NCI-H510A (cell line): ENCODE data around the gene ATOX1.
"Not testable (repeated sequence)": the region's sequence is repeated elsewhere in the genome, so short reads cannot be mapped to it uniquely, and the experiment has no call there.

Experiments used
- DNase-seq: peaks from one replicate; lab custom pipeline; 2025; lab: John Stamatoyannopoulos, UW

The ATOX1 gene

GRCh38 chr5:151733358-151734063 is 24.9 kb downstream of the ATOX1 start:
- no peak for DNase-seq

DNA sequence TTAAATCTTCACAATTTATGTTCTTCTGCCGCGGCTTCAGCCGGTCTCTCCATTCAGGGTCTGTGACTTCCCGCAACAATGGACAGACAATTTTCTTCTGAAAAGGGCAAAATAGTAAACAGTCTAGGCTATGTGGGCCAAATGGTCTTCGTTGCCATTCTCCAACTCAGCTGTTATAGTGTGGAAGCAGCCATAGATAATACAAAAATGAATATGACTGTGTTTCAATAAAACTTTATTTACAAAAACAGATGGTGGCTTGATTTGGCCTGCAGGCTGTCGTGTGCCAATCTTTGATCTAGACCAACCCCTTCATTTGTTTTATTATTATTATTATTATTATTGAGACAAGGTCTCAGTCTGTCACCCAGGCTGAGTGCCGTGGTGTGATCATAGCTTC is 28.1 kb downstream of the ATOX1 start:
- DNase-seq: no peak

- not testable (repeated sequence) for DNase-seq
Observed at GRCh38 chr5:151729597-151729996, 28.8 kb downstream of the ATOX1 start.

- no peak for DNase-seq
Observed at GRCh38 chr5:151724360-151724759, 34.1 kb downstream of the ATOX1 start.

DNA sequence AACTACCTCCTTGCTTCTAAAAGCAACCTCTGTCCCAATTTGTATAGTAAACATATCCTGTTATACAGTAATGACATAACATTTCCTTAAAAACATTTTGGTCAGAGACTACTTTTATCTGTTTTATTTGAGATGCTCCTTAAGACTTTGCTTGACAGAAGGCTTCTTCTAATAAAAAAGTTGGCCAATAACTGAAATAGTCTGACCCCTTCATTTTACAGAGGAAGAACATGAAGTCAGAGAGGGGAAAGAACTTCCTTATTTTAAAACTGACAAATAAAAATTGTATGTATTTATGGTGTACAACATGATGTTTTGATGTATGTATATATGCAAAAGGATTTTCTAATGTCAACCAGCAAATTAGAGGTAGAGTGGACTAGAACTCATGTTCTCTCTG is 35.9 kb downstream of the ATOX1 start:
- no peak for DNase-seq

DNA sequence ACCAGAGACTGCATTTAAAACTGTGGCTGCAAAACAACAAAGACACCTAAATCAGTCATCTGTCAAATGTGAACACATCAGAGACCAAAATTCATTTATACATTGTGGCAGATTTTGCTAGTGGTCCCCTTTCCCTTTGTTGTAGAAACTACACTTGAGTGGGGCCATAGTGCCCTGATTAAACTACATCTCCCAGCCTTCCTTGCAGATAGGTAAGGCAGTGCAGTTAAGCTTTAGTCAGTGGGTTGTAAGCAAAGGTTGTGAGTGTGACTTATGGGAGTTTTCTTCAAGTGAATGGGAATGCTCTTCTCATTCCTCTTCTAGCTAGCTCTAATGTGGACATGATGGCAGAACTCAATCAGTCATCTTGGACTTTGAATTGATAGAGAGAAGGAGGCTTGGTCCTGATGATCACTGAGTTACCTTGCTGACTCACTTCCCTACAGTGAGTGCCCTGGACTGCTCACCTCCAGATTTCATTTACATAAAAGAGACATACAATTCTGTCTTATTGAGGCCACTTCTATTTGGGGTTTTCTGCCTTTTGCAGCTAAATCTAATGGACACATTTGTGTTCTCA is 36.5 kb downstream of the ATOX1 start:
- no peak for DNase-seq

GRCh38 chr5:151721087-151721646 is 37.3 kb downstream of the ATOX1 start:
- DNase-seq: no peak

DNA sequence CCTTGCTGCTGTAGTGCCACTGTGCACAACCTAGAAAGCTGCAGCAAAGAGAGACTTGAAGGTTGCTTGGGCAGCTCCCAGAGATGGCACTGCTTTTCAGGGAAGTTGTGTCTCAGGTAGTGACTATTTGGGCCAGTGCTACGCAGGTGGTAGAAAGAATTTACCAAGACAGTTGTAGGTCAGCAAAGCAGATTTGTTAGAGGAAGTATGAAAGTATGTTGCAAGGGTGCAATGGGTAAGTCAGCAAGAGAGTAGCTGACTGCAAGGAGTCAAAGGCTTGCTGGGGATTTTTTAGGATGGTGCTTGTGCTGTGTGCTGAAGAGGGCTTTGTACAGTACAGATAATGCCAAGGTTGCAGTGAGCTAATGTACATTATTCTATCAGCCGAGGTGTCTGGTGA is 38.2 kb downstream of the ATOX1 start:
- no peak for DNase-seq

- DNase-seq: no peak
Observed at GRCh38 chr5:151719228-151720000, 39.0 kb downstream of the ATOX1 start.

GRCh38 chr5:151718646-151719045 is 39.8 kb downstream of the ATOX1 start:
- no peak for DNase-seq

GRCh38 chr5:151718153-151718552 is 40.3 kb downstream of the ATOX1 start:
- DNase-seq: no peak

- no peak for DNase-seq
Observed at GRCh38 chr5:151717416-151717815, 41.0 kb downstream of the ATOX1 start.

DNA sequence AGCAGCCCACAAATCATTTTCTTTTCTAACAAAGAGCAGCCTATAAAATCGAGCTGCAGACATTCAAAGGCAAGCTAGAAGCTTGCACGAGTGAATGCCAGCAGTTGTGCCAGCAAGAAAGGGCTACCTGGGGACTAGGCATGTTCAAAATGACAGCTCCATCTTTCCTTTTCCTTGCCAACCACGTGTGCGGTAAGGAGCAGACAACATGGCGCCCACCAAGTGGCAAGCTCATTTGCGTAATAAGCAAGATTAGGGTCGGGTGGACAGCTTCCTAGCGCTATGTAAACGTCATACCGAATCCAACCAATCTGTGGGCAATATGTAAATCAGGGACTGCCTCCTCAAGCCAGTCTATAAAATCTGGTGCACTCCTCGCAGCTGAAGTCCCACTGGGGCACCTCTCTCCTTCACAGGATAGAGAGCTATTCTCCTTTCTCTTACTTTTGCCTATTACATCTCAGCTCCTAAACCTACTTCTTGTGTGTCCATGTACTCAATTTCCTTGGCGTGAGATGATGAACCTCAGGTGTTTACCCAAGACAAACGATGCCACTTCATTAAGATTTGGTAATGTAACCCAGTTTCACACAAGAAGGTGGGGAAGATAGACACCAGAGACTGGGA is 49.2 kb downstream of the ATOX1 start:
- no peak for DNase-seq

- no peak for DNase-seq
Observed at GRCh38 chr5:151708126-151708525, 50.3 kb downstream of the ATOX1 start.

- no peak for DNase-seq
Observed at GRCh38 chr5:151707567-151707966, 50.9 kb downstream of the ATOX1 start.

GRCh38 chr5:151706906-151707305 is 51.5 kb downstream of the ATOX1 start:
- DNase-seq: no peak

DNA sequence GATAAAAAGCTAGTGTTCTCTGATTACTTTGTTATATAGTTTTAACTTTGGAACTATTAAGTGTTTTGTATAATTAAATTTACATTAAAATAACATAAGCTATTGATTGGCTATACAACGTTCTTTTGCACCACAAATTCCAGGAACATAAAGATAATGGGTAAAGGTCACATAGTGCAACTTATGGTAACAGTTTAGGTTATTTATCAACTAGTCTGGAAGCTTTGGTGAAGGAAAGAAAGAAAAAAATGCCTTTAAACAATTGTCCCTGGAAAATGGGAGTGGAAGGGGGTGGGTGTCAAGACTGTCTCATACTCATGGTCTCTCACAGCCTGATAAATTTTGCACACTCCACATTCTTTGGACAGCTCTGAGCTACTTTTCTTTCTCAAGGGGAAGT is 54.7 kb downstream of the ATOX1 start:
- DNase-seq: no peak

DNA sequence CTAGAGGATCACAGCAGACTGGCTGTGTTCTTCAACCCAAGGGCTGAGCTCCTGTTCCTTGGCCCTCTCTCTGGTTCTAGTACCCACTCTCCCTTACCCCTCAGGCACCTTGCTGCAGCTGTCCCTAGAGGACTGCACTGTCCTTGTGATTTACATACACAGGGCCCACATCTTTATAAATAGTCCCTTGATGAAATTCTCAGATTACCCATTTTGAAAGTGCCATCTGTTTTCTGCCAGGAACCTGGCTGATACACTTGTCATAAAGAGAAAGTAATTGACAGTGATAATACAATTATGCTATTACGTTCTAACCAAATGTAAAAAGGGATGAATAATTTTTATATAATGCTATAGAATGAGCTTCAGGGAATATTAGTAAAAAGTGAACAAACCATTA is 55.2 kb downstream of the ATOX1 start:
- no peak for DNase-seq

GRCh38 chr5:151700820-151701219 is 57.6 kb downstream of the ATOX1 start:
- DNase-seq: no peak

DNA sequence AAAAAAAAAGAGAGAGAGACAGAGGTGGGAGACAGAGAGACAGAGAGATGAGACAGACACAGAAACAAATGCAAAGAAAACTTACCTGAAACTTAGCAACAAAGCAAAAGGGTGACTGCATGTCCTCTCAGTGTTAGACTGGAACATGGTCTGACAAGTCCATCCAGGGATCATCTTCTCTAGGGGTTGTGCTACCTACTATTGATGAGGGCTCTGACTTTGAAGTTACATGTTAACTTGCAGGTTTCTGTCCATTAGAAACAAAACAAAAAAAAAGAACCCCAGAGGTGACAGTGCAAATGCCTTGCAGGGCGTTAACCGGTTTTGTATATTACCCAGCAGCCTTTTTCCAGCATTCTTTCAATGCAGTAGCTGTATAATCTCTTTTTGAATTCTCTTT is 58.1 kb downstream of the ATOX1 start:
- no peak for DNase-seq

- no peak for DNase-seq
Observed at GRCh38 chr5:151699071-151699901, 59.1 kb downstream of the ATOX1 start.

DNA sequence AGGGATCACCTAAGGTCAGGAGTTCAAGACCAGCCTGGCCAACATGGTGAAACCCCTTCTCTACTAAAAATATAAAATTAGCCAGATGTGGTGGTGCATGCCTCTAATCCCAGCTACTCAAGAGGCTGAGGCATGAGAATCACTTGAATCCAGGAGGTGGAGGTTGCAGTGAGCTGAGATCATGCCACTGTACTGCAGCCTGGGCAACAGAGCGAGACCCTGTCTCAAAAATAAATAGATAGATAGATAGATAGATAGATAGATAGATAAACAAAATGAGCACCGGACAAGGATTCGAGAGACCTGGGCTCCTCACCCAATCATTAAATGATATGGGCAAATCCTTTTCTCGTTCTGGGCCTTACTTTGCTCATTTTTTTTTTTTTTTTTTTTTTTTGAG is 60.4 kb downstream of the ATOX1 start:
- DNase-seq: not testable (repeated sequence)
